GM23338 (cell line): ENCODE measurements around the gene SVIL. TPM values are rescaled to one million over a fixed set of nuclear protein-coding genes. Genes with fewer than 3 reads are reported as not detected.

Source experiments
- ATAC-seq: fragments of 200-7000 bp; cut with Tn5 transposase; 3 replicates; pipeline ENCODE4 v1.9.1; 2020
- DNase-seq: peaks from one replicate; pipeline ENCODE4 v3.0.0-alpha.2; 2015; ENCODE audit warnings: low spot score
- H2AFZ ChIP-seq: fragments of 200-600 bp; sonication (generic); 2 replicates; pipeline ENCODE4 v1.8.0; 2016; ENCODE audit warnings: antibody characterized with exemption, mild to moderate bottlenecking, moderate library complexity
- H3F3A ChIP-seq: fragments of 200-600 bp; sonication (generic); replicated peaks from 2 replicates; pipeline ENCODE4 v1.8.0; 2017; ENCODE audit warnings: antibody characterized with exemption, mixed run types, low read depth
- H3K27ac ChIP-seq: fragments of 200-600 bp; sonication (generic); 2 replicates; pipeline ENCODE4 v1.6.1; 2016; ENCODE audit warnings: low read depth
- H3K27me3 ChIP-seq: fragments of 200-600 bp; sonication (generic); 2 replicates; pipeline ENCODE4 v1.8.0; 2016; ENCODE audit warnings: mild to moderate bottlenecking, mixed run types, moderate library complexity; ENCODE audit not compliant: insufficient read depth
- H3K36me3 ChIP-seq: fragments of 200-600 bp; sonication (generic); 2 replicates; pipeline ENCODE4 v1.8.0; 2016; ENCODE audit warnings: mild to moderate bottlenecking; ENCODE audit not compliant: insufficient read depth
- H3K4me1 ChIP-seq: fragments of 200-600 bp; sonication (generic); 2 replicates; pipeline ENCODE4 v1.8.0; 2016; ENCODE audit warnings: mild to moderate bottlenecking, moderate library complexity; ENCODE audit not compliant: insufficient read depth
- H3K4me2 ChIP-seq: fragments of 200-600 bp; sonication (generic); 2 replicates; pipeline ENCODE4 v1.7.1; 2017; ENCODE audit warnings: mixed run types
- H3K4me3 ChIP-seq: fragments of 200-600 bp; sonication (generic); 2 replicates; pipeline ENCODE4 v1.6.1; 2016; ENCODE audit warnings: mixed run types
- H3K79me2 ChIP-seq: fragments of 200-600 bp; sonication (generic); replicated peaks from 2 replicates; pipeline ENCODE4 v1.8.0; 2017; ENCODE audit warnings: mild to moderate bottlenecking; ENCODE audit not compliant: insufficient read depth
- H3K9me2 ChIP-seq: fragments of 200-600 bp; sonication (generic); 2 replicates; pipeline ENCODE4 v1.8.0; 2017; ENCODE audit not compliant: insufficient read depth
- H4K20me1 ChIP-seq: fragments of 200-600 bp; sonication (generic); replicated peaks from 2 replicates; pipeline ENCODE4 v1.8.0; 2017; ENCODE audit warnings: mild to moderate bottlenecking; ENCODE audit not compliant: insufficient read depth
- H3K27ac Mint-ChIP-seq: 2 replicates; pipeline ENCODE4 v1.8.0; 2020; ENCODE audit warnings: inconsistent platforms, mild to moderate bottlenecking, moderate library complexity, mixed read lengths
- H3K27me3 Mint-ChIP-seq: 3 replicates; pipeline ENCODE4 v1.8.0; 2022; ENCODE audit warnings: low read depth, mild to moderate bottlenecking, moderate library complexity, mixed read lengths, inconsistent platforms; ENCODE audit not compliant: insufficient read depth, poor library complexity
- H3K36me3 Mint-ChIP-seq: 3 replicates; pipeline ENCODE4 v1.8.0; 2021; ENCODE audit warnings: low read depth, mild to moderate bottlenecking, inconsistent platforms, moderate library complexity, mixed read lengths
- H3K4me1 Mint-ChIP-seq: 3 replicates; pipeline ENCODE4 v1.8.0; 2020; ENCODE audit warnings: mild to moderate bottlenecking, inconsistent platforms, mixed read lengths
- H3K4me3 Mint-ChIP-seq: 3 replicates; pipeline ENCODE4 v1.8.0; 2021; ENCODE audit warnings: moderate library complexity, mild to moderate bottlenecking, inconsistent platforms, mixed read lengths
- H3K9me3 Mint-ChIP-seq: 3 replicates; pipeline ENCODE4 v1.8.0; 2020; ENCODE audit warnings: moderate library complexity, mild to moderate bottlenecking, inconsistent platforms, mixed read lengths
- JUNB ChIP-seq: IDR thresholded peaks from one replicate; pipeline ENCODE4 v1.6.1; 2016; ENCODE audit warnings: antibody characterized with exemption; ENCODE audit not compliant: unreplicated experiment
- POLR2AphosphoS5 ChIP-seq: IDR thresholded peaks from 2 replicates; pipeline ENCODE4 v1.6.1; 2016; ENCODE audit warnings: antibody characterized with exemption, low read depth
- ZNF114 ChIP-seq: fragments of 250-450 bp; sonication (Bioruptor Pico); IDR thresholded peaks from 2 replicates; pipeline ENCODE4 v1.5.0; 2020; ENCODE audit warnings: mild to moderate bottlenecking, moderate library complexity
- polyA plus RNA-seq: library from polyadenylated mRNA; unstranded; fragments of >200 nt; fragmentation: Nextera tagmentation; extraction: Ambion mirVana; gene quantifications from 2 replicates; pipeline ENCODE4 v1.2.1, GENCODE V29; 2016
- total RNA-seq: library from RNA; depleted of rRNA; stranded (reverse); fragments of >200 nt; shearing (Covaris generic); gene quantifications from 2 replicates; pipeline ENCODE4 v1.2.3, GENCODE V29; 2014
- TF ChIP-seq, protein P1 (sequence below): fragments of 250-450 bp; sonication (Bioruptor Pico); IDR thresholded peaks from 2 replicates; pipeline ENCODE4 v1.5.0; 2020; ENCODE audit warnings: mild to moderate bottlenecking, moderate library complexity

SVIL gene
- total and polyA plus RNA-seq, 2 experiments from 2014 or later: 8.8 to 34.9 TPM

- no peak for ATAC-seq
- Histone ChIP-seq H3K27ac (no peak overlapping the region), H3F3A (no peaks in the 10 kb centered on the region), H3K36me3 (no peaks in the 10 kb centered on the region), H3K4me1 (0 out of 2 replicates have a peak, but pooled peaks cover 8% of the 10 kb centered on the region), H4K20me1 (no peaks in the 10 kb centered on the region), H3K79me2 (no peaks in the 10 kb centered on the region), H3K9me2 (no peaks in the 10 kb centered on the region; the same call in 1 of the 2 replicates), H3K27me3 (no peaks in the 10 kb centered on the region), H3K4me3 (no peak overlapping the region), H3K4me2 (no peak overlapping the region), H2AFZ (no peak overlapping the region)
- no peak for DNase-seq
- Mint-ChIP-seq H3K4me1 (peaks cover 23% of the 10 kb centered on the region), H3K36me3 (no peaks in the 10 kb centered on the region), H3K27me3 (peaks cover 3% of the 10 kb centered on the region), H3K4me3 (no peak overlapping the region), H3K27ac (no peak overlapping the region), H3K9me3 (no peaks in the 10 kb centered on the region)
- TF ChIP-seq, protein P1, sequence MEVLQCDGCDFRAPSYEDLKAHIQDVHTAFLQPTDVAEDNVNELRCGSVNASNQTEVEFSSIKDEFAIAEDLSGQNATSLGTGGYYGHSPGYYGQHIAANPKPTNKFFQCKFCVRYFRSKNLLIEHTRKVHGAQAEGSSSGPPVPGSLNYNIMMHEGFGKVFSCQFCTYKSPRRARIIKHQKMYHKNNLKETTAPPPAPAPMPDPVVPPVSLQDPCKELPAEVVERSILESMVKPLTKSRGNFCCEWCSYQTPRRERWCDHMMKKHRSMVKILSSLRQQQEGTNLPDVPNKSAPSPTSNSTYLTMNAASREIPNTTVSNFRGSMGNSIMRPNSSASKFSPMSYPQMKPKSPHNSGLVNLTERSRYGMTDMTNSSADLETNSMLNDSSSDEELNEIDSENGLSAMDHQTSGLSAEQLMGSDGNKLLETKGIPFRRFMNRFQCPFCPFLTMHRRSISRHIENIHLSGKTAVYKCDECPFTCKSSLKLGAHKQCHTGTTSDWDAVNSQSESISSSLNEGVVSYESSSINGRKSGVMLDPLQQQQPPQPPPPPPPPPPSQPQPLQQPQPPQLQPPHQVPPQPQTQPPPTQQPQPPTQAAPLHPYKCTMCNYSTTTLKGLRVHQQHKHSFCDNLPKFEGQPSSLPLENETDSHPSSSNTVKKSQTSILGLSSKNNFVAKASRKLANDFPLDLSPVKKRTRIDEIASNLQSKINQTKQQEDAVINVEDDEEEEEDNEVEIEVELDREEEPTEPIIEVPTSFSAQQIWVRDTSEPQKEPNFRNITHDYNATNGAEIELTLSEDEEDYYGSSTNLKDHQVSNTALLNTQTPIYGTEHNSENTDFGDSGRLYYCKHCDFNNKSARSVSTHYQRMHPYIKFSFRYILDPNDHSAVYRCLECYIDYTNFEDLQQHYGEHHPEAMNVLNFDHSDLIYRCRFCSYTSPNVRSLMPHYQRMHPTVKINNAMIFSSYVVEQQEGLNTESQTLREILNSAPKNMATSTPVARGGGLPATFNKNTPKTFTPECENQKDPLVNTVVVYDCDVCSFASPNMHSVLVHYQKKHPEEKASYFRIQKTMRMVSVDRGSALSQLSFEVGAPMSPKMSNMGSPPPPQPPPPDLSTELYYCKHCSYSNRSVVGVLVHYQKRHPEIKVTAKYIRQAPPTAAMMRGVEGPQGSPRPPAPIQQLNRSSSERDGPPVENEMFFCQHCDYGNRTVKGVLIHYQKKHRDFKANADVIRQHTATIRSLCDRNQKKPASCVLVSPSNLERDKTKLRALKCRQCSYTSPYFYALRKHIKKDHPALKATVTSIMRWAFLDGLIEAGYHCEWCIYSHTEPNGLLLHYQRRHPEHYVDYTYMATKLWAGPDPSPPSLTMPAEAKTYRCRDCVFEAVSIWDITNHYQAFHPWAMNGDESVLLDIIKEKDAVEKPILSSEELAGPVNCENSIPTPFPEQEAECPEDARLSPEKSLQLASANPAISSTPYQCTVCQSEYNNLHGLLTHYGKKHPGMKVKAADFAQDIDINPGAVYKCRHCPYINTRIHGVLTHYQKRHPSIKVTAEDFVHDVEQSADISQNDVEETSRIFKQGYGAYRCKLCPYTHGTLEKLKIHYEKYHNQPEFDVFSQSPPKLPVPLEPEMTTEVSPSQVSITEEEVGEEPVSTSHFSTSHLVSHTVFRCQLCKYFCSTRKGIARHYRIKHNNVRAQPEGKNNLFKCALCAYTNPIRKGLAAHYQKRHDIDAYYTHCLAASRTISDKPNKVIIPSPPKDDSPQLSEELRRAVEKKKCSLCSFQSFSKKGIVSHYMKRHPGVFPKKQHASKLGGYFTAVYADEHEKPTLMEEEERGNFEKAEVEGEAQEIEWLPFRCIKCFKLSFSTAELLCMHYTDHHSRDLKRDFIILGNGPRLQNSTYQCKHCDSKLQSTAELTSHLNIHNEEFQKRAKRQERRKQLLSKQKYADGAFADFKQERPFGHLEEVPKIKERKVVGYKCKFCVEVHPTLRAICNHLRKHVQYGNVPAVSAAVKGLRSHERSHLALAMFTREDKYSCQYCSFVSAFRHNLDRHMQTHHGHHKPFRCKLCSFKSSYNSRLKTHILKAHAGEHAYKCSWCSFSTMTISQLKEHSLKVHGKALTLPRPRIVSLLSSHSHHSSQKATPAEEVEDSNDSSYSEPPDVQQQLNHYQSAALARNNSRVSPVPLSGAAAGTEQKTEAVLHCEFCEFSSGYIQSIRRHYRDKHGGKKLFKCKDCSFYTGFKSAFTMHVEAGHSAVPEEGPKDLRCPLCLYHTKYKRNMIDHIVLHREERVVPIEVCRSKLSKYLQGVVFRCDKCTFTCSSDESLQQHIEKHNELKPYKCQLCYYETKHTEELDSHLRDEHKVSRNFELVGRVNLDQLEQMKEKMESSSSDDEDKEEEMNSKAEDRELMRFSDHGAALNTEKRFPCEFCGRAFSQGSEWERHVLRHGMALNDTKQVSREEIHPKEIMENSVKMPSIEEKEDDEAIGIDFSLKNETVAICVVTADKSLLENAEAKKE: no peak
- TF ChIP-seq ZNF114 (CRISPR knock-in tag) (no peak), POLR2AphosphoS5 (no peak), JUNB (no peak)
These were observed 134.7 kb downstream of the SVIL start for GRCh38 chr10:29499993-29500537.
